Activated CD8-positive, alpha-beta T cell treated with anti-CD3 and anti-CD28 coated beads for 36 hours (primary cell): ENCODE results near the gene SLC24A3. TPM values are rescaled to one million over a fixed set of nuclear protein-coding genes. Genes with fewer than 3 reads are reported as not detected.

Experiments
- ATAC-seq: fragments of 200-7000 bp; cut with Tn5 transposase; one replicate; pipeline ENCODE4 v1.10.0; 2021; ENCODE audit warnings: mild to moderate bottlenecking, moderate library complexity
- CTCF ChIA-PET: fragments of 350-600 bp; sonication (Branson Sonifier 250); formaldehyde crosslinking; loops from one replicate; lab custom pipeline; 2021; ENCODE audit warnings: antibody characterized with exemption; lab: Charles Lee
- POLR2A ChIA-PET: fragments of 350-600 bp; sonication (Branson Sonifier 250); formaldehyde crosslinking; loops from one replicate; lab custom pipeline; 2021; ENCODE audit warnings: antibody characterized with exemption; lab: Charles Lee
- DNase-seq: peaks from one replicate; pipeline ENCODE4 v3.0.0-alpha.2; 2020
- H3K27ac Mint-ChIP-seq: one replicate; pipeline ENCODE4 v1.8.0; 2021; ENCODE audit warnings: mild to moderate bottlenecking, mixed read lengths
- H3K27me3 Mint-ChIP-seq: one replicate; pipeline ENCODE4 v1.8.0; 2021; ENCODE audit warnings: mixed read lengths
- H3K36me3 Mint-ChIP-seq: one replicate; pipeline ENCODE4 v1.8.0; 2021; ENCODE audit warnings: low read depth, mixed read lengths
- H3K4me1 Mint-ChIP-seq: one replicate; pipeline ENCODE4 v1.8.0; 2021; ENCODE audit warnings: low read depth, mixed read lengths
- H3K4me3 Mint-ChIP-seq: one replicate; pipeline ENCODE4 v1.8.0; 2021; ENCODE audit warnings: mild to moderate bottlenecking, moderate library complexity, mixed read lengths
- H3K9me3 Mint-ChIP-seq: one replicate; pipeline ENCODE4 v1.8.0; 2021; ENCODE audit warnings: mixed read lengths
- CTCF ChIP-seq: fragments of 200-600 bp; IDR thresholded peaks from one replicate; pipeline ENCODE4 v1.8.0; 2022; ENCODE audit warnings: antibody characterized with exemption, mild to moderate bottlenecking
- intact Hi-C: fragments of 100-400 bp; cut with micrococcal nuclease; formaldehyde crosslinking; loops from one replicate; pipeline ENCODE4 v1.10.0; 2022
- total RNA-seq, 2 experiments: library from RNA; stranded (reverse); gene quantifications; one replicate each; pipeline ENCODE4 v1.2.3, GENCODE V29; 2021

The SLC24A3 gene
- total RNA-seq, 2 experiments from 2014 or later: not detected

GRCh38 chr20:19284400-19285178 is 72.1 kb downstream of the SLC24A3 start:
- POLR2A ChIA-PET: no interaction called here
- no peaks in the 10 kb centered on the region for H3K36me3 Mint-ChIP-seq

GRCh38 chr20:19285436-19285835 is 73.0 kb downstream of the SLC24A3 start:
- no peak for DNase-seq
- Mint-ChIP-seq H3K4me1 (no peaks in the 10 kb centered on the region), H3K9me3 (no peaks in the 10 kb centered on the region), H3K27ac (no peak overlapping the region), H3K36me3 (no peaks in the 10 kb centered on the region), H3K4me3 (no peak overlapping the region), H3K27me3 (no peaks in the 10 kb centered on the region)
- TF ChIP-seq CTCF: no peak
- POLR2A ChIA-PET: no interaction called here
- ATAC-seq: no peak
- intact Hi-C loops: no loop called here
- CTCF ChIA-PET: no interaction called here

More at GRCh38 chr20:19284400-19285178, 72.1 kb downstream of the SLC24A3 start:
- no peaks in the 10 kb centered on the region for H3K4me1 Mint-ChIP-seq
- no peak overlapping the region for H3K27ac Mint-ChIP-seq
- ATAC-seq (no peak), DNase-seq (no peak)
- CTCF ChIA-PET: no interaction called here
- no peak overlapping the region for H3K4me3 Mint-ChIP-seq
- no peaks in the 10 kb centered on the region for H3K9me3 Mint-ChIP-seq
- intact Hi-C loops: no loop called here
- TF ChIP-seq CTCF: no peak
- peaks cover 2% of the 10 kb centered on the region for H3K27me3 Mint-ChIP-seq

GRCh38 chr20:19288061-19288460 is 75.6 kb downstream of the SLC24A3 start:
- intact Hi-C loops: no loop called here
- H3K27me3 Mint-ChIP-seq: no peaks in the 10 kb centered on the region
- H3K27ac Mint-ChIP-seq: no peak overlapping the region
- no peak overlapping the region for H3K4me3 Mint-ChIP-seq
- no peak for TF ChIP-seq CTCF
- CTCF ChIA-PET: no interaction called here
- POLR2A ChIA-PET: no interaction called here
- H3K36me3 Mint-ChIP-seq: no peaks in the 10 kb centered on the region
- no peak for ATAC-seq
- DNase-seq: no peak
- H3K4me1 Mint-ChIP-seq: no peaks in the 10 kb centered on the region
- no peaks in the 10 kb centered on the region for H3K9me3 Mint-ChIP-seq

- no peak for DNase-seq
- intact Hi-C loops: no loop called here
- H3K36me3 Mint-ChIP-seq: no peaks in the 10 kb centered on the region
- H3K4me3 Mint-ChIP-seq: no peak overlapping the region
- ChIA-PET CTCF (no interaction called here), POLR2A (no interaction called here)
- H3K27ac Mint-ChIP-seq: no peak overlapping the region
- H3K9me3 Mint-ChIP-seq: no peaks in the 10 kb centered on the region
- H3K27me3 Mint-ChIP-seq: no peaks in the 10 kb centered on the region
- no peak for ATAC-seq
- H3K4me1 Mint-ChIP-seq: no peaks in the 10 kb centered on the region
- no peak for TF ChIP-seq CTCF
Measured at GRCh38 chr20:19288636-19289035, 76.2 kb downstream of the SLC24A3 start.

GRCh38 chr20:19289451-19289850 is 77.0 kb downstream of the SLC24A3 start:
- Mint-ChIP-seq H3K36me3 (no peaks in the 10 kb centered on the region), H3K9me3 (no peaks in the 10 kb centered on the region), H3K4me3 (no peak overlapping the region), H3K27ac (no peak overlapping the region), H3K4me1 (no peaks in the 10 kb centered on the region), H3K27me3 (no peaks in the 10 kb centered on the region)
- TF ChIP-seq CTCF: no peak
- CTCF ChIA-PET: no interaction called here
- ATAC-seq (no peak), DNase-seq (no peak)
- POLR2A ChIA-PET: no interaction called here
- intact Hi-C loops: no loop called here
